HG03439 (cell line): ENCODE measurements around the gene PACS2.
A peak's percentile ranks its signal among the peaks of the same experiment; 100 is the strongest.
"Not testable (repeated sequence)": the region's sequence is repeated elsewhere in the genome, so short reads cannot be mapped to it uniquely, and the experiment has no call there.

Experiments used
- ATAC-seq: cut with Tn5 transposase; IDR thresholded peaks from one replicate; pipeline ENCODE4 v1.9.1; 2021; ENCODE audit warnings: mild to moderate bottlenecking, moderate library complexity; ENCODE audit not compliant: unreplicated experiment

PACS2 gene

DNA sequence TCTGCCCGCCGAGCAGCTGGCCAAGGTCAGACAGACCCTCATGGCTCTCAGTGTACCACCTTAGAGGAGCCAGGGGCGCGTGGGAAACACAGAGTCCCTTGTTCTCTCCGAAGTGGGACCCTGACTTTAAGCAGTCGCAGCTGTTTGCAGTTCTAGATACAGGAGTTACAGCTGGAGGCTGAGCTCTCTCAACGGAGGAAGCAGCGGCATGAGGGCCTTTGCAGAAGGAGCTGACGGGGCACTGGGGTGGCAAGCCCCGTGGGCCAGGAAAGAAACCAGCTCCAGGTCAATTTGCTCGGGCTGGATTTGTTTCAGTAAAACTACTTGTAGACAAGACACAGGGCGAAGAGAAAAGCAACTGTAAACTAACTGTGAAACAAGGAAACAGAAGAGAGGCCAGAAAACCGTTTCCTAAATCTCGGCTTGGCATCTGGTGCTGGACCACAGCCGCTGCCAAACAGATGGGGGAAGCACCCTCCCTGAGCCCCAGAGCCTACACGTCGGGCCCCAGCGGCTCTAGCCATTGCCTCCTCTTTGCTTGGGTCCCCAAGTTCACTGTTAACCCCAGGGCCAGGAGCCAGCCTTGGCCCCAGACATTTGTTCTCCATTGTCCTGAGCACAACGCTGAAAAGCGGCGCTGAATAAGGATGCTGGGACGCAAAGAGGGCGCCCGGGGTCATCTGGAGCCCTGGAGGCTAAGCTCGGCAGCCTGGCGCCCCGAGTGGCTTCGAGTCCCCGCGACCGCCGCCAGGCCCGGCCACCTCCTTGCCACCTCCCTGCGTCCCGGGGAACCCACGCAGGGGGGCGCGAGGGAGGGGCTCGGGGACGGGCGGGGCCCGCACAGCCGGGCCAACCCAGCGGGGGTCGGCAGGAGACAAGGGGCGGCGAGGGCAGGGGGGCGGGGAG, 914 bp upstream of the PACS2 start:
- ATAC-seq = peak; percentile 20

DNA sequence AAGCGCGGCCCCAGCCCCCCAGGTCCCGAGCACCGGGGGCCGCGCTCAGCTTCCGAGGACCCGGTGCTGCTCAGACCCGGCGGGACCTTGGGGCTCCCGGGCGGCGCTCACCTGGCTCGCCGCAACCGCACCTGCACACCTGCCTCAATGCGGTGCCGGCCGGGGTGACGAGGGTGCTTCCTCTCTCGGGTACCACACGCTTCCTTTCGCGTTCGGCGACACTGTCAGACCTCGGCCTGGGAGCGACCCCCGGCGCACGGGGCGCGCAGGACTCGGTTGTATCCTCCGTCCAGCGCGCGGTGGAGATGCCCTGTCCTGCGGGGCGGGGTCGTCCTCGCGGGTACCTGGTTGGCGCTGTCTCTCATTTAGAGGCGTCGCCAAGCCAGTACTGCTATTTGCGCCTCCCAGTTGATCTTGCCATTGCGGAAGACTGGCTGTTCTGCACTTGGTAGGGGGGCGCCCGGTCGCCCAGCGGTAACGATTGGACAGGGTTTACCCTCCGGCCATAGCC, 718 bp downstream of the PACS2 start:
- ATAC-seq = peak; percentile 5

- no peak for ATAC-seq
Observed at GRCh38 chr14:105315941-105316576, 1.5 kb downstream of the PACS2 start.

GRCh38 chr14:105316577-105316941, 2.0 kb downstream of the PACS2 start:
- no peak for ATAC-seq

- no peak for ATAC-seq
Observed at GRCh38 chr14:105316968-105317510, 2.5 kb downstream of the PACS2 start.

DNA sequence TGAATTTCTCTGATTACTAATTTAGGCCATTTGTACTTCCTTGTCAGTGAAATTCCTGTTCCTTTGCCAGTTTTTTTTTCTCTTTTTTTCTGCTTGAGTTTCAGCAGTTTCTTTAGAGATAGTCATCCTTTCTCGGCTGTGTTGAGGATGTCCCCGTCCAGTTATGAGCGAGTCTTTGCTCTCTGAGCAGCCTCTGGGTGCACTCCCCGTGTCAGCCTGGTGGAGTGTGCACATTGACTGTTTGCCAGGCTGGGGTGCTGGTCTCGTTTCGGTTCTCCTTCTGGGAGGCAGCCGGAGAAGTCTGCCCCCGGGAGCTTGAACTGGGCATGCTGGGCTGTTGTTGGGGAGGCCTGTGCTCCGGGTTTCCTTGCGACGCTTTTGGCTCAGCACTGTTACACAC, 3.0 kb downstream of the PACS2 start:
- no peak for ATAC-seq

DNA sequence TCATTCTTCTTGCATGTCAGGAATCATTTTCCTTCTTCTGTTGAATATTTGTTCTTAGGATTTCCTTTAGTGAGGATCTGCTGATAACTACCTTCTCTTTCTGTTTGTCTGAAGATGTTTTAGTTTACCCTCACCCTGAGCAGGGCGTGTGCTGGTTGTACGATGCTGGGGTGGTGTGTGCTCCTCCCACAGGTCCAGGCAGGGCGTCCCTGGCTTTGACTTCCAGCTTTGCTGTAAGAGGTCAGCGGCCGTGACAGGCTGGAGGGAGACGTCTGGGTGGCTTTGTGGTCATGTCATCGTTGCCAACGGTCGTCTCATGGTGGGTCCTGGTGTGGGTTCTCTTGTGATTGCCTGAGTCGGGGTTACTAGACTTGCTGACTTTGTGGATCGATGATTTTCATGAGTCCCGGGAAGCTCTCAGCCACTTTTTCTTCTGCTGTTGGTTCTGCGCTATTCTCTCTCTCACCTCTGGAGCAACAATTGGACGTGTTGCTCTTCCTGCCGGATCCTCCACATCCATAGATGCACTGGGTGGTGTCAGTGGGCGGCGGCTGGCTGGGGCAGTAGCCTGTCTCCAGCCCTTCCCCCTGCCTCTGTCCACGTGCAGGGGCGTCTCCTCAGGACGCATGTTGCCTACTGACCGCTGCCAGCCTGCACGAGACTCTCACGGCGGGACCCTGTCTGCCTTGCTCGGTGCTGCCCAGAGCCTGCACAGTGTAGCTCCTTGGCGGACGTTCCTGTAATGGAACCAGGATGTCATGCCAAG, 8.4 kb downstream of the PACS2 start:
- ATAC-seq = no peak

DNA sequence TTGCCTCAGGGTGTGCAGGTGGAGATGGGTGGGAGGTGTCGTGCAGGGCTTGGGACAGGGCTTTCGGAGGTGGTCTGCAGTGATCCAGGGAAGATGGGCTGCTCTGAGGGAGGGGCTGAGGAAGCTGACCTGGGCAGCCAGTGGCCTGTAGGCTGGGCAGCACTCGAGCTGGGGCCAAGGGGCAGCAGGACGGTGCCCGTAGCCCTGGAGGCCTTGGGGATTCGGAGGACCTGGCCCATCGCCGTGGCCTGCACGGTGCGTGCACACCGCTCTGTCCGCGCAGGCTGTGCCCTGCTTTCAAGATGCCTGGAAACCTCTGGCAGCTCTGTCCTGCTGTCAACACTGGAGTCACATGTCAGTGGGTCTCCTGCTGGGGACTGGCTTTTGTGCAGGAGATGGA, 9.1 kb downstream of the PACS2 start:
- ATAC-seq = no peak

- no peak for ATAC-seq
Observed at GRCh38 chr14:105324080-105324778, 9.7 kb downstream of the PACS2 start.

DNA sequence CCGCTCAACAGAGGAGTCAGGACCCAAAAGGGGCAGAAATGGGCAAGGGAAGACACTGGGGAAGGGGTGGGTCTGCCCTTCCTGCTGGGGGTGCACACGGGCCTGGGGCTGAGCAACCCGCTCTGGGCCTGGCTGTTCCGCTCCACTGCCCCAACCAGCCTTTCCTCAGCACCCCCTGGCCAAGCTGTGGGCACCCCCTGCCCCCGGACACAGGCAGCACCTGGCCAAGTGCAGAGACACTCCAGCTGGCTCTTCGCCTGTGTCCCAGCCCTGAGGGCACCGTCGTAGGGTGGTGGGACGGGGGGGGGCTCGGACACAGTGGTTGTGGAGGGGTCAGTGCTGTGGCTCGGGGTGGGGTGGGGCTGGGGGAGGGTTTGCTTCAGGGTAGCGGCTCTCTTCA, 10.3 kb downstream of the PACS2 start:
- ATAC-seq = no peak

GRCh38 chr14:105325303-105325702, 10.8 kb downstream of the PACS2 start:
- no peak for ATAC-seq

GRCh38 chr14:105325716-105326567, 11.4 kb downstream of the PACS2 start:
- ATAC-seq = no peak

GRCh38 chr14:105326568-105326867, 12.0 kb downstream of the PACS2 start:
- ATAC-seq = no peak

DNA sequence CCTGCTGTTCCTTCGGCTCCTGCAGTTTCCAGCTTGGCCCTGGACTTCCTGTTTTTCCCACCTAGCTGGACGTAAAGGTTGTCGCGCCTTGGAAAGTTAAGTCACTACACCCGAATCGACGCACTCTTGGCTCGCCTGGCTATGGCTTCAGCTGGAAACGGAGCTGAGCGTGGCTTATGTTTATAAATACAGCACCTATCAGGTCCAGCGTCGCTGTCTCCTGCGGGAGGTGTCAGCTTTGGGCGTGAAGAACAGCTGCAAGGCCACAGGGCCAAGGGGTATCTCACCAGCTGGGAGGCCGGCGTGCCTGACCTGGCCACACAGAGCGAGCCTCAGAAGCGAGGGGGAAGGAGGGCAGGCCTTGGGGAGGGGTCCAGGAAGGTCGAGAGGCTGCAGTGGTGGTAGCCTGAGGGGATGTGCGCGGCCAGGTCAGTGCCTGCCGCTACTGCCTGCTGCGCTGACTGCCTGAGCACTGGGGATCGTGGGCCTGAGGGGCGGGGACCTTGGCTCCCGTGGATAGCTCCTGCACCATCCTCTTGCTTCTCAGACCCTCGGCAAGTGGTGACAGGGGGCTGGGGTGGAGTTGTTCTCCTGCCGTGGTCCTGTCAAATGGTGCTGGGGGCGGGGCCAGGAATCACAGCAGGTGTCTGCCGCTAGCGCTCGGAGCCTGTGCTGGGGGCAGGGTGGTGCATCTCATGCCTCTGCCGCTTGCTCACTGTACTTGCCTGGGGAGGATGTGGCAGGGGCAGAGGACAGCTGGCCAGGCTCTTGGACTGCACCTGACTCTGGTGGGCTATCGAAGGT, 12.5 kb downstream of the PACS2 start:
- ATAC-seq = no peak

DNA sequence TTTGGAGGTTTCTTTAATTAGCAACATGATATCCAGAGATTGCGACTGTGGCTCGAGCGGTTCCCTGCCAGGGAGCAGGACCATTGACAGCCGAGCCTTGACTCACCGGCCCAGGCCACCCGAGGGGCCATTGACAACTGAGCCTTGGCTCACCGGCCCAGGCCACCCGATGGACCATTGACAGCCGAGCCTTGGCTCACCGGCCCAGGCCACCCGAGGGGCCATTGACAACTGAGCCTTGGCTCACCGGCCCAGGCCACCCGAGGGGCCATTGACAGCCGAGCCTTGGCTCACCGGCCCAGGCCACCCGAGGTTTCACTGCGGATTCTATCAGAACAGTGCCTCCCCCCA, 13.1 kb downstream of the PACS2 start:
- not testable (repeated sequence) for ATAC-seq

GRCh38 chr14:105328070-105328677, 13.6 kb downstream of the PACS2 start:
- ATAC-seq = no peak

- ATAC-seq = no peak
Observed at GRCh38 chr14:105328678-105329390, 14.3 kb downstream of the PACS2 start.
